ENCODE data around the gene COQ4. TPM values are rescaled to one million over a fixed set of nuclear protein-coding genes. Genes with fewer than 3 reads are reported as not detected.

COQ4 gene
- total and polyA plus RNA-seq, 2 of the 8 experiments (the other 6 are each of a cell fraction or from before 2014, with no cell fraction given), result 32.3 to 58.8 TPM

DNA sequence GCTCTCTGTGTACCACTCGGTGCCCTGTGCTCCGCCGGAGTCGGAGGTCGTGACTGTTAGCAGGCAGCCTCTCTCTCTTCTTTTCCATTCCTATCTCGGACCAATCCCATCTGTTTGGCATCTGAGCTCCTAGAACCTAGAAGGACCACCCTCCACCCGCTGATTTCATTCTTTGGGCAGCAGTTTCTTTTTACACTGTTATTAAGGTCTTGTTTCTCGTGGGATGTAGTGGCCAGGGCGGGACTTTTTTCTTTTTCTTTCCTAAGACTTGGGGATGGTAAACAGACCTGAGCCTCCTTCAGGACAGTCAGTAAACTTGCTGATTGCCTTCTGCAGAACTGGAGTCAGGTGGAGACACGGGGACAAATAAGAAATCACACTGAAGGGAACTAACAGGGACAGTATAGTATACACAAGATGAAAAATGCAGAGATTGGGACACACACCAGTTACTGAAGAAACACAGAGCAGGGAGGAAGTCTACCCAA is 49.0 kb downstream of the COQ4 start:
- H2AFZ ChIP-seq (ENCODE audit: low read length), result peak overlapping the region; percentile 65; the same call in 1 of the 2 replicates
- peaks cover 0 to 12% of the 10 kb centered on the region in 2 experiments for H4K20me1 ChIP-seq (replicated peaks in 1 of 2; ENCODE audit: control insufficient read depth in 1 of 2, insufficient read depth in 2 of 2, low read length in 2 of 2)
- no peak overlapping the region for H3K23ac ChIP-seq (ENCODE audit: insufficient read length)
- no peaks in the 10 kb centered on the region for H3K9me3 ChIP-seq (ENCODE audit: insufficient read depth in 2 of 2, low read depth in 1 of 2, low read length in 1 of 2)
- TF ChIP-seq TCF12 (IDR thresholded peaks at IDR 0.05; ENCODE audit: low read depth, low read length) (no peak), KDM5A (IDR thresholded peaks at IDR 0.05; ENCODE audit: low read length) (peak; percentile 73; the same call in 1 of the 2 replicates)
- H3K79me1 ChIP-seq (ENCODE audit: low read depth, low read length), result peaks cover 10% of the 10 kb centered on the region; the same call in 1 of the 2 replicates
- H4K91ac ChIP-seq (replicated peaks; ENCODE audit: insufficient read length, low read length), result no peak overlapping the region
- peaks cover 6 to 17% (median 9%) of the 10 kb centered on the region in 4 experiments for H3K27me3 ChIP-seq (replicated peaks in 1 of 4; ENCODE audit: control insufficient read depth in 3 of 4, extremely low read depth in 1 of 4, insufficient read depth in 3 of 4, low read length in 3 of 4)
- H2BK20ac ChIP-seq (ENCODE audit: low read length), result no peak overlapping the region
- H3K56ac ChIP-seq (replicated peaks; ENCODE audit: insufficient read length, low read depth, low read length), result no peak overlapping the region
- no peak overlapping the region for H3K4ac ChIP-seq (replicated peaks; ENCODE audit: insufficient read length, low read depth, low read length)
- H2BK12ac ChIP-seq (ENCODE audit: low read depth, low read length), result no peak overlapping the region
- FAIRE-seq (no peak), DNase-seq (ENCODE audit: low read depth in 1 of 2, low spot score in 2 of 2) (no peak)
- no peak overlapping the region for H4K5ac ChIP-seq (ENCODE audit: insufficient read length, low read depth, low read length)
- no peak overlapping the region for H3K14ac ChIP-seq (ENCODE audit: insufficient read length)
- H2AK5ac ChIP-seq (ENCODE audit: low read depth, low read length), result no peak overlapping the region
- POLR2A ChIA-PET (ENCODE audit: partially characterized antibody), result interaction anchor here (0.9 to 6.2 kb wide), 7 partner anchors 12 to 157 kb away, joined by 3 to 52 read pairs (median 5); partner anchors contain the start of genes GOLGA2 and SWI5
- peak overlapping the region; percentile 43 to 78 (median 70) for H3K9ac ChIP-seq (replicated peaks in 1 of 4; ENCODE audit: extremely low read depth in 1 of 4, low read depth in 3 of 4, low read length in 3 of 4)
- H2BK5ac ChIP-seq (ENCODE audit: low read depth, low read length), result 0 out of 2 replicates have a peak overlapping the region, but pooled peaks have one; percentile 10
- H2BK15ac ChIP-seq (ENCODE audit: low read length), result no peak overlapping the region
- peaks cover 0 to 8% (median 3%) of the 10 kb centered on the region in 4 experiments; a peak in 4 of 7 replicates for H3K4me1 ChIP-seq (replicated peaks in 1 of 4; ENCODE audit: control insufficient read depth in 3 of 4, insufficient read depth in 4 of 4, low read length in 3 of 4)
- H3K4me3 ChIP-seq (ENCODE audit: extremely low read depth in 1 of 4, insufficient read depth in 2 of 4, low read depth in 3 of 4, low read length in 4 of 4), result peak overlapping the region; percentile 82 to 96 (median 95)
- 0 out of 2 replicates have a peak overlapping the region, but pooled peaks have one; percentile 19 for H4K8ac ChIP-seq (ENCODE audit: extremely low read depth, insufficient read depth, low read length)
- peak overlapping the region; percentile 77 to 90 for H3K4me2 ChIP-seq (ENCODE audit: insufficient read depth in 1 of 2, low read depth in 2 of 2, low read length in 2 of 2)
- no peaks in the 10 kb centered on the region; a peak in 2 of 8 replicates for H3K36me3 ChIP-seq (ENCODE audit: control insufficient read depth in 2 of 4, insufficient read depth in 4 of 4, low read length in 3 of 4)
- no peak overlapping the region for H3K27ac ChIP-seq (ENCODE audit: low read depth, low read length)
- 4% methylated on average over 10 of the region's 10 CpGs; no CpG with 5 or more reads in 1 of the 2 experiments for WGBS, 2 experiments (ENCODE audit: extremely low coverage in 1 of 2, insufficient coverage in 1 of 2, insufficient read length in 1 of 2, insufficient replicate concordance in 2 of 2, low coverage in 1 of 2, low lambda C conversion rate in 2 of 2, missing lambda C conversion rate in 1 of 2)
- CTCF ChIA-PET (ENCODE audit: partially characterized antibody), result interaction anchor here (0.6 to 25.1 kb wide), 7 partner anchors 9 to 77 kb away, joined by 3 to 544 read pairs (median 5); no protein-coding TSS in a partner anchor
- H3K23me2 ChIP-seq (ENCODE audit: low read depth, low read length), result peaks cover 8% of the 10 kb centered on the region; the same call in 1 of the 2 replicates
- H3K18ac ChIP-seq (ENCODE audit: extremely low read depth, low read length), result peak overlapping the region; percentile 48; the same call in 1 of the 2 replicates
- H2BK120ac ChIP-seq (replicated peaks; ENCODE audit: low read depth, low read length), result no peak overlapping the region
- H3K79me2 ChIP-seq (ENCODE audit: control insufficient read depth in 1 of 2, insufficient read depth in 2 of 2, low read length in 2 of 2), result peaks cover 7 to 25% of the 10 kb centered on the region in 2 experiments
